NCI-H1694 treated with DMSO at 0.1 percent for 48 hours (cell line): ENCODE results near the gene NELFE.
"Not testable (repeated sequence)": the region's sequence is repeated elsewhere in the genome, so short reads cannot be mapped to it uniquely, and the experiment has no call there.

ENCODE experiments used
- DNase-seq: peaks from one replicate; lab custom pipeline; 2025; lab: John Stamatoyannopoulos, UW

NELFE gene

DNA sequence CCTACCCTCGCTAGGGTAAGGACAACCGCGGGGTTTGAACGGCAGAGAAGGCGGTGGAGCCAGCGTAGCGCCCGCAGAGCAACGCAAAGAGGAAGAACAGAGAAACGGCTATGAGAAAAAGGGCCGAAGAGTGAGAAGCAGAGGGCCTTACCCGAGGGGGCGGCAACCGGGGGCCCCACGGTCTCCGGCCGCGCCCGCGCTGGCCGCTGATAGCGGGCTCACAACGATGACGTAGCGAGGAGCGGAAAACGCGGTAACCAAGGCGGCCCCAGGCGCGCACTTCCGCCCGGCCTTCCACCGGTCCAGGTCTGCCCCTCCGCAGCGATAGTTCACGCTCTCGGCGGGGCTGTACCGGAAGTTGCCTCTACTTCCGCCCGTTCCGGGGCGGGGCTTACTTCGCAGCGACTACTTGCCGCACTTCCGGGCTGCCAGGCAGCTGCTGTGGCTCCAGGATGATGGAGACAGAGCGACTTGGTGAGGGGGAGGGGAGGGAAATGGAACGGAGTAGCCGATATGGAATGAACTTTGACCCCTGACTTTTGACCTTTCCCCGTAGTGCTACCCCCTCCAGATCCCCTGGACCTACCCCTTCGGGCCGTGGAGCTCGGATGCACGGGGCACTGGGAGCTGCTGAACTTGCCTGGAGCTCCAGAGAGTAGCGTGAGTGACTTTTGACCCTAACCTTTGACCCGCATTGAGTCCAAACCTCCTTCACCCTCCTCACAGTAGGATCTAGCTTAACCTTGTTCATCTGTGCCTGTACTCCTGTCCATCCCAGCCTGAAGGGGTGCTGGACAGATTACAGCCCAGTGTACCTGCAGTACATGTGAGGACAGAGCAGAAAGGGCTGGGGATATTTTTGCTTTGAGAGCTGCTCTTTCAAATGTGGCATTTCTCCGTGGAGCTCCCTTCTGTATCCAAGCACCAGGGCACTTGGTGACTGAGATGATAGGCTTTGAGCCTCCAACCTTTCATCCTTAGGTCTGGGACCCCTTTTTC, at the start of gene NELFE, which contains the start of gene SKIC2:
TSS of gene NELFE (minus strand) at position 231 of the 999 bp plus-strand sequence. CDS start 525 bp downstream, outside the sequence.
TSS of gene SKIC2 (plus strand) at position 435 of the 999 bp plus-strand sequence. CDS start at position 453, 18 bp downstream.
- DNase-seq: peak; percentile 88

GRCh38 chr6:32008037-32008436, 49.3 kb upstream of the NELFE start:
- DNase-seq: not testable (repeated sequence)

DNA sequence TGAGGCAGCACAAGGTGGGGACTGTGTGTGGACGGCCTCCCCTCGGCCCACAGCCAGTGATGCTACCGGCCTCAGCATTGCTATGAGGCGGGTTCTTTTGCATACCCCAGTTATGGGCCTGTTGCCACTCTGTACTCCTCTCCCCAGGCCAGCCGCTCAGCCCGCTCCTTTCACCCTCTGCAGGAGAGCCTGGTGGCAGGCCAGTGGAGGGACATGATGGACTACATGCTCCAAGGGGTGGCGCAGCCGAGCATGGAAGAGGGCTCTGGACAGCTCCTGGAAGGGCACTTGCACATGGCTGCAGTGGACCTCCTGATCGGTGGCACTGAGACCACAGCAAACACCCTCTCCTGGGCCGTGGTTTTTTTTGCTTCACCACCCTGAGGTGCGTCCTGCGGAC, 48.3 kb upstream of the NELFE start:
- not testable (repeated sequence) for DNase-seq

DNA sequence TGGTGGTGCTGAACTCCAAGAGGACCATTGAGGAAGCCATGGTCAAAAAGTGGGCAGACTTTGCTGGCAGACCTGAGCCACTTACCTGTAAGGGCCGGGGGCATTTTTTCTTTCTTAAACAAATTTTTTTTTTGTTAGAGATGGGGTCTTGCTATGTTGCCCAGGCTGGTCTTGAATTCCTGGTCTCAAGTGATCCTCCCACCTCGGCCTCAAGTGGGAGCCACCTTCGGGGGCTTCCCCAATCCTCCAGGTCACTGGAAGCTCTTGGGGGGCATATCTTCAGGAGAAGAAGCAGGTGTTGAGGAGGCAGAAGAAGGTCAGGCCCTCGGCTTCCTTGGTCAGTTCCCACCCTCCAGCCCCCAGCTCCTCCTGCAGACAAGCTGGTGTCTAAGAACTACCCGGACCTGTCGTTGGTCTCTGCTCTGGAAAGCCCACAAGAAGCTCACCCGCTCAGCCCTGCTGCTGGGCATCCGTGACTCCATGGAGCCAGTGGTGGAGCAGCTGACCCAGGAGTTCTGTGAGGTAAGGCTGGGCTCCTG, 47.3 kb upstream of the NELFE start:
- DNase-seq: not testable (repeated sequence)

DNA sequence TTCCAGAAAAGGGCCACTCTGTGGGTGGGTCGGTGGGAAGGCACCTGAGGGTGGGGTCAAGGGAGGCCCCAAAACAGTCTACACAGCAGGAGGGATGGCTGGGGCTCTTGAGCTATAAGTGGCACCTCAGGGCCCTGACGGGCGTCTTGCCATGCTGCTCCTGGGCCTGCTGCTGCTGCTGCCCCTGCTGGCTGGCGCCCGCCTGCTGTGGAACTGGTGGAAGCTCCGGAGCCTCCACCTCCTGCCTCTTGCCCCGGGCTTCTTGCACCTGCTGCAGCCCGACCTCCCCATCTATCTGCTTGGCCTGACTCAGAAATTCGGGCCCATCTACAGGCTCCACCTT, 46.7 kb upstream of the NELFE start:
- not testable (repeated sequence) for DNase-seq

GRCh38 chr6:32004864-32005537, 46.2 kb upstream of the NELFE start:
- not testable (repeated sequence) for DNase-seq

GRCh38 chr6:32004393-32004792, 45.6 kb upstream of the NELFE start:
- DNase-seq: not testable (repeated sequence)

- DNase-seq: not testable (repeated sequence)
Observed at GRCh38 chr6:32003301-32003700, 44.5 kb upstream of the NELFE start.

GRCh38 chr6:32002546-32003268, 43.9 kb upstream of the NELFE start:
- not testable (repeated sequence) for DNase-seq

- DNase-seq: not testable (repeated sequence)
Observed at GRCh38 chr6:31996385-31996784, 37.6 kb upstream of the NELFE start.

DNA sequence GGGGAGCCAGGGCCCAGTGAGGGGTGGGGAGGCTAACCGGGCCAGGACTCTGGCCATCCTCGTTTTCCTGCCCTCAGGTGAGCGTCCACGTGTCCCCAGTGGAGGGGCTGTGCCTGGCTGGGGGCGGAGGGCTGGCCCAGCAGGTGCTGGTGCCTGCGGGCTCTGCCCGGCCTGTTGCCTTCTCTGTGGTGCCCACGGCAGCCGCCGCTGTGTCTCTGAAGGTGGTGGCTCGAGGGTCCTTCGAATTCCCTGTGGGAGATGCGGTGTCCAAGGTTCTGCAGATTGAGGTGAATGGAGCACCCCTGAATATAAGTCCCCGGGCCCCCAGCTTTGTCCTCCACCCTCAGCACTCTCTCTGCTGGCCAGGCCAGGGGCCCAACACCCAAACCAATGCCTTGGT, 35.6 kb upstream of the NELFE start:
- DNase-seq: not testable (repeated sequence)

GRCh38 chr6:31989363-31989762, 30.6 kb upstream of the NELFE start:
- DNase-seq: not testable (repeated sequence)

DNA sequence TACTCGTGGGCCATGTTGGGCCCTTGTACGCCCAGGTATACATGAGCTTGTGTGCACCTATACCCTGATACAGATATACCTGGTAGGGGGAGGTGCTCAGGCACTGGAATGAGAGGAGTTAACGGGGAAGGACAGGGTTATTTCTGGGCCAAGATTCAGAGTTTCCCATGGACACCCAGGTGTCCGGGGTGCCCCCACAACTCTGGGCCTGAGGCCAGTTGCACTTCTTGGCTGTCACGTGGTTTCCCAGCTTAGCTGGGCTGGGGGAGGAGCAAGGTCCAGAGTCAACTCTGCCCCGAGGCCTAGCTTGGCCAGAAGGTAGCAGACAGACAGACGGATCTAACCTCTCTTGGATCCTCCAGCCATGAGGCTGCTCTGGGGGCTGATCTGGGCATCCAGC, 23.0 kb upstream of the NELFE start, which contains the start of gene C4A:
TSS of gene C4A (plus strand) at position 314 of the 400 bp plus-strand sequence. CDS start at position 365, 51 bp downstream.
- DNase-seq: not testable (repeated sequence)

DNA sequence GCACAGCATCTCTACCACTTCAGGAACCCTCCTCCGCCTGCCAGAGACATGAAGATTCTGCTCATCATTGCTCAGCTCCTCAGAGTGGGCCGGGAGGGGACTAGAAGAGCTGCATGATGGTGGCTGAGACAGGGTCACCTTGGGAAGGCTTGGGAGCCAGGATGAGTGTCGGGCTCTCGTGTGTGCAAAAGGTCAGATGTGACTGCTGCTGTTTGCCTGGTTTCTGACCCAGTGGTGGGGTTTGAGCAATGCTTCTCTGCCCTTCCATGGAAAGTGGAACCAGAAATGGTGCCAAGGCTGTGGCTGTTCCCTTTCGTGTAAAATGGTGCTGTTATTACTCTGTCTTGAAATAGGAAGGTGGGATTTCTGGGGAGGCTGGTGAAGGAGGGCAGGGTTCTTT, 22.2 kb upstream of the NELFE start:
- not testable (repeated sequence) for DNase-seq

DNA sequence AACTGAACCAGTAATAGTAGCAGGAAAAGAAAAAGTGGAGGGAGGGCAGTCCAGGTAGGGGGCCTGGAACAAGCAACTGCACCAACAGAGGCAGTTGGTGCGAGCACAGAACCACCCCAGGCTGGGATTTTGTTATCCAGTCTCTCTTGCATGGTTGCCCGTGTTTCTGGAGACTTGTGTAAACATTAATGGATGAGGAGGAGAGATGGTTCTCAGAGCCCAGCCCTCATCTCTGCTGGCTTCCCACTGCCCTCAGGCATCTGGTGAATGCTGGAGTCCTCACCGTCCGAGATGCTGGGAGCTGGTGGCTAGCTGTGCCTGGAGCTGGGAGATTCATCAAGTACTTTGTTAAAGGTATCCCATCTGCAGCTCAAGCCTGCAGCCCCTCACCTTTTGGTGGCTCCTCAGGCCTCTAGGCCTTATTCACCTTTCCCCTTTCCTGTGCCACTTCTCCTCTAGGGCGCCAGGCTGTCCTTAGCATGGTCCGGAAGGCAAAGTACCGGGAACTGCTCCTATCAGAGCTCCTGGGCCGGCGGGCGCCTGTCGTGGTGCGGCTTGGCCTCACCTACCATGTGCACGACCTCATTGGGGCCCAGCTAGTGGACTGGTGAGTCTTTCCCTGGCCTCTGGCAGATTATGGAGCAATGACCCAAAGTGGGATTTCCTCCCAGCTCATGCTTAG, 21.6 kb upstream of the NELFE start:
- not testable (repeated sequence) for DNase-seq

DNA sequence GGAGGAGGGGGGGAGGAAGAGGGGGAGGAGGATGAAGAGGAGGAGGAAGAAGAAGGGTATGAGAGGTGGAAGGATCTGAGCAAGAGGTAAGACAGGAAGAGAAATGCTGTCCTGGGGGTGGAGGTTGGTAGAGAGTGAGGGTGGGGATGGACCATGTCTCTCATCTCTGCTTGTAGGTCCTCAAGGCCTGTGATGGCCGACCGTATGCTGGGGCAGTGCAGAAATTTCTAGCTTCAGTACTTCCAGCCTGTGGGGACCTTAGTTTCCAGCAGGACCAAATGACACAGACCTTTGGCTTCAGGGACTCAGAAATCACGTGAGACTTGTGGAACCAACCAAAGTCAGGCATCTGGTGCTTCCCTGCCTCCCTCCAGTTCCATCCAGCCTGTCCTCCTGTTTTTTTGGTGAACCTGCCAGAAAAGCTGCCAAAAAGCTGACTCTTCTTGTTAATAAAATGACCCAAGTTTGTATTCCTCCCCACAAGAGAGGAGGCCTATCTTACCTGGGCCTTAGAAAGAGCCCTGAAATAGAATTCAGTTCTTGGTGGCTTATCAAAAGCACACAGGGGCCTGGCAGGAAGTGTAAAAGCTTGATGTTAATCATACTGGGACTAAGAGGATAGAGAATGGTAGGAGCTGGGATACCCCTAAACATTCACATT, 20.6 kb upstream of the NELFE start:
- no peak for DNase-seq

DNA sequence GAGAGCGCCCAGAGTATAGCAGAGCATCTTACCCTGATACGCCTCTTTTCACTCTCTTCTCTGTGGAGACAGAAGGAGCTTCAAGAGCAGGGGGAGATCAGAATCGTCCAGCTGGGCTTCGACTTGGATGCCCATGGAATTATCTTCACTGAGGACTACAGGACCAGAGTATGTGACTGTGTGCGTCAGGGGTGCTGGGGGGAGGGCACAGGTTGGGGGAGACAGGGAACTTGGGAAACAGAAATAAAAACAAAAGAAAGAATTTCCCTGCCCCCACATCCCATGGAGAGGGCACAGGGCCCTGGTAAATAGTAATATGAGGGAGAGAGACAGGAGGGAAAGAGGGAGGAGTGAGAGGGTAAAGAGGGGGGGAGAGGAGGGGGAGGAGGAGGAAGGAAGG, 20.1 kb upstream of the NELFE start:
- no peak for DNase-seq

DNA sequence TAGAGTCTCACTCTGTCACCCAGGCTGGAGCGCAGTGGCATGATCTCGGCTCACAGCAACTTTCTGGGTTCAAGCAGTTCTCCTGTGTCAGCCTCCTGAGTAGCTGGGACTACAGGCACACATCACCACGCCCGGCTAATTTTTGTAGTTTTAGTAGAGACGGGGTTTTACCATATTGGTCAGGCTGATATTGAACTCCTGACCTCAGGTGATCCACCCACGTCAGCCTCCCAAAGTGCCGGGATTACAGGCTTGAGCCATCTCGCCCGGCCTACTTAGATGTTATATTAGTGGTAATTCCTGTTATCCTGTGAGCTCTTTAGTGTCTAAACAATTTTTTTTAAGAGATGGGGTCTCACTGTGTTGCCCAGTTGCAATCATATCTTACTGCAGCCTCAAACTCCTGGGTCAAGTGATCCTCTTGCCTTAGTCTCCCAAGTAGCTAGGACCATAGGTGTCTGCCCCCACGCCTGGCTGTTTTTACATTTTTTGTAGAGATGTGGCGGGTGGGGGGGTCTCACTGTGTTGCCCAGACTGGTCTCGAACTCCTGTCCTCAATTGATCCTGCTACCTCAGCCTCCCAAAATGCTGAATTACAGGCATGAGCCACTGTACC, 19.2 kb upstream of the NELFE start:
- DNase-seq: no peak

DNA sequence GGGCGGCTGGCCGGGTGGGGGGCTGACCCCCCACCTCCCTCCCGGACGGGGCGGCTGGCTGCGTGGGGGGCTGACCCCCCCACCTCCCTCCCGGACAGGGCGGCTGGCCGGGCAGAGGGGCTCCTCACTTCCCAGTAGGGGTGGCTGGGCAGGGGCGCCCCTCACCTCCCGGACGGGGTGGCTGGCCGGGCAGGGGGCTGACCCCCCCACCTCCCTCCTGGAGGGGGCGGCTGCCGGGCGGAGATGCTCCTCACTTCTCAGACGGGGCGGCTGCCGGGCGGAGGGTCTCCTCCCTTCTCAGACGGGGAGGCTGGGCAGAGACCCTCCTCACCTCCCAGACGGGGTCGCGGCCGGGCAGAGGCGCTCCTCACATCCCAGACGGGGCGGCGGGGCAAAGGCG, 17.3 kb upstream of the NELFE start:
- not testable (repeated sequence) for DNase-seq
